Measurements from ENCODE around the gene TIMP3.

The TIMP3 gene

GRCh38 chr22:32809786-32810554 lies 8.5 kb downstream of the TIMP3 start:
- DNase-seq, result no peak

- DNase-seq, result no peak
Observed at GRCh38 chr22:32810555-32811133, 9.1 kb downstream of the TIMP3 start.

DNA sequence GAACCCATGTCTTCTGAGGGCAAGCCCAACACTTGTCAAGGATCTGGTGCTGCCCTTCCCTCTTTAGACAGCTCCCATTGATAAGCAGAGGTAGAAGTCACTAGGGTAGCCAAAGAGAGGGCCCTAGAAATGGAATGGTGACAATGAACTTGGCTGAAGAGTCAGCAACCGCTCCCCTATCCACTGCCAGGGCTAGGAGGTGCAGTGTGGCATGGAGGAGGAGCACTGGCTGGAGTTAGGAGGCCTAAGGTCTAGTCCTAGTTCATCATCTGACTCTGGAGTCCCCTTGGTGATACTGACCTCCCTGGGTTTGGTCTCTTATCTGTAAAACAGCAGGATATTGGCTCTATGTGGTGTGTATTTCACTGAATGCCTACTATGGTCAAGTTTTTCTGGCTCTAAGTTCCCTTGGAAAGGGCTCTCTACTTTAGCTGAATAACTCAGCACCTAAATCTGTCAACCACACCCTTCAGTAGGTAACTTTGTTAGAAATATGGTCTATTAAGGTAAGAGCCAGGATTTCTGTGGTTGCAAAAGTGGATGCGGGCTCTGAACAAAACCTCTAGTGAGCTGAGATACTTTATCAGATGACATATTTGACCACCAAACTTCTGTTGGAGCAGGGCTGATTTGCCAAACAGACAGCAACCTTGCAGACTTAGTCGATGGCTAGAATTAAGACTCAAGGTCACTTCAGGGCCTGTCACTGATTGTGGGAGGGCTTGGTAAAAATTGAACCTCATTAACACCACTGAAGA lies 10.5 kb downstream of the TIMP3 start:
- DNase-seq, result no peak

DNA sequence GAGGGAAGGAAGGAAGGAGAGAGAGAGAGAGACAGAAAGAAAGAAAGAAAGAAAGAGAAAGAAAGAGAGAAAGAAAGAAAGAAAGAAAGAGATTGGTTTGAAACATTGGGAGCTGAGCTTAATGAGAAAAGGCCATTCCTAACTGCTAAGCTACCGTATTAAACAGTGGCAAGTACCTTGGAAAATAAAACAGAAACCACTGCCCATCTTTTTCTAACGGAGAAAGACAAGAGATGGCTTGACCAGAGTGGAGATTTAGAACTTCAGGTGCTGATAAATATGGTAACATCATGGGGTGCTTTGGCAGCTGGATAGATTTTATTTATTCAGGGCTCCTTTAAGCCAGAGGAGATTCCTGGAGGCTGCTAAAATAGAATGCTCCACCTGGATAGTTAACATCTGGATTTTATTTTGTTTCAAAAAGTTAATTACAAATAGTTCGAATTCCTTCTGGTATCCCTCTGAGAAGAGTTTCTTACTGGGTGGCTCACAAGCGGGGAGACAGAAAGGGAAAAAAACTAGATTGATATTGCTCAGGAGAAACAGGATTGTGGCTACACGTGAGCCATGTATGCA lies 12.9 kb downstream of the TIMP3 start:
- DNase-seq, result no peak

GRCh38 chr22:32815059-32815458 lies 13.6 kb downstream of the TIMP3 start:
- no peak for DNase-seq

DNA sequence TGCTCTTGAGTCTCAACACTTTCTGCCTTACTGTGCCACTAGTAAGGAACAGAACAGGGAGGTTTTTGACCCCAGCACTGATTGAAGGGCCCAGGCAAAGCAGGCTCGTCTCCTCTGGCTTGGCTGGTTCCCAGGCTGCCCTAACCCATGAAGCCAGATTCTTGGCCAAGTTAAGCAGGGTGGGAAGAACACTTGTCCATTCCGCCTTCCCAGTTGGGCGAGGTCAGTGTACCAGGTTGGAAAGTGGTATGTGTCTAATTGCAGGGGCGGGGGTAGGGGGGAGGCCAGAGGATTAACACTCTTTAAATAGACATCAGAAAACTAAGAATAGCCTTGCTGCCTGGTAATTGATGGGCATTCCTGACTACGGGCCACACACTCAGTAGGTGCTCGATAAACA lies 14.4 kb downstream of the TIMP3 start:
- no peak for DNase-seq

- no peak for DNase-seq
Observed at GRCh38 chr22:32817137-32817730, 15.7 kb downstream of the TIMP3 start.

- DNase-seq, result no peak
Observed at GRCh38 chr22:32818446-32819115, 17.1 kb downstream of the TIMP3 start.

DNA sequence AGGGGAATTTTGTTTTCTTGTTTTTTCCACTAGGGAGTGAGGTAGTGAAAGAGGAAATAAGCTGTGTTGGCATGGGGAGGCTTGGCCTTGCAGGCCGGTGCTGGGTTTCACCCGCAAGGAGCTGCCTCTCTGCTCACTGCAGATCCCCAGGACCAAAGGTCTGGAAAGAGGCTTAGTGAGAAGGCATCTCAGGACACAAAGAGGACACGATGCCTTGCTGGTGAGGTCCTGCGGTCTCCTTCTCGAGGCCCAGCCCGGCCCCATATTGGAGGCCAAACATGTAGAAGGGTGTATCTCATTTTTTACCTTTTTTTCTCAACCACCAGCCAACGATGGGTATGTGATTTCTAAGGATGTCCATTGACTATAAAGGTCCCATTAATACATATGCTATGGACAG lies 17.6 kb downstream of the TIMP3 start:
- no peak for DNase-seq

GRCh38 chr22:32820131-32821119 lies 18.9 kb downstream of the TIMP3 start:
- DNase-seq, result no peak

- no peak for DNase-seq
Observed at GRCh38 chr22:32822179-32822877, 20.8 kb downstream of the TIMP3 start.

GRCh38 chr22:32823024-32823730 lies 21.7 kb downstream of the TIMP3 start:
- no peak for DNase-seq

GRCh38 chr22:32824531-32825312 lies 23.2 kb downstream of the TIMP3 start:
- DNase-seq, result no peak

DNA sequence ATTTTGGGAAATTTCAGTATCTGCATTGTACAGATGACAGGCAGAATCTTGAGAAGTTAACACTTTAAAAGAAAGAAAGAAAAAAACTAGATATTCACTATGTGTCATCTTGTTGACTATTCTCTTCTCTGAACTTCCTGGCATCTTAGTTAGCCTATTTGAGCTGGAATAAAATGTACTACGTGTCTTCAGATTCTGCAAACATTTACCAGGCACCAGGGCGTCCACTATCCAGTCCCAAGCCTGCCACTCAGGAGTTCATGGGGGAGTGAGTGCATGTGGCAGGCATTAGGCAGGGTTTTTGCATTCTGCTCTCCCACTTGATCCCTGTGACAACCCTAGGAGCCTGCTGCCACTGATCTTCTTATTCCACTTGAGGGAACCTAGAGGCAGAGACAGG lies 25.0 kb downstream of the TIMP3 start:
- DNase-seq, result no peak

DNA sequence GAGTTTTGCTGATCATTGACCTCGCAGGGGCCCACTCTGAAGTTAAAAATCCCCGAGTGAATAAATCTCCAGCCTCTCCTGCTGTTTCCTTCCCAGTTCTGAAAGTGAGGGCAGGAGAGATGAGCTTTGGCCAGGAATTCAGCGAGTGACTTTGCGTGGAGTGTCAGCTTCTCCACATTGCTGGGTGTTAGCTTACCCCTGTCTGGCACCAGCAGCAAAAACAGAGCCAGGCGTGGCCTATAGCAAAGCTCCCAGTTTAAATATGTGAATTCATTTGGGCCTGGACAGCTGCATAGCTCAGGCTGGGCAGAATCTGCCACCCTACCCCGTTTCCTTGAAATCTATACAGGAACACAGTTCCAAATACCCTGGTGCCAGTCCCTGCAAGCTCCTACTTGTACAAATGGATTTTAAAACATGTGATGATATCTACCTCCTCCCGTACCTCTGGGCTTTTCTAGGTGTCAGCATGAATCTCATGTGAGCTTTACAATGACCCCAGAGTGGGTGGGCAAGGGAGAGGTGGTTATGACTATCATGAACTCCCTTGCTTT lies 25.6 kb downstream of the TIMP3 start:
- no peak for DNase-seq

DNA sequence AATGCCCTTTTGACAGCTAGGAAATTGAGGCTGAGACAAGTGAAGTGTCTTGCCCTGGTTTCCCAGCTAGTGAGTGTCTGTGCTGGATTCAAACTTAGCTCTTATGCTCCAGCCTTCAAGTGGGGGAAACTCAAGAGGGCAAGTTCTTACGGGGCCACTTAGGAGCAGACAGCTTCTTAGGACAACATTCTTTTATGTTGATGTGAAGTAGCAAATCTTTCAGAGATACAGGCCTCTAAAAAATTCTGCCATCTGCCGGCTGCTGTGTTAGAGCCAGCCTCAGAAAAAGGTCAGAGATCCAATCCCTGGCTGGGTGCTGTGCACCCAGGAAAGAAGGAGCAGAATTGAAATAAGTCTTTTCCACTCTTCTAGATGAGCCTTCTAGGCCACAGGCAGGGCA lies 26.6 kb downstream of the TIMP3 start:
- DNase-seq, result no peak

GRCh38 chr22:32828561-32828960 lies 27.1 kb downstream of the TIMP3 start:
- no peak for DNase-seq

GRCh38 chr22:32829451-32829851 lies 27.9 kb downstream of the TIMP3 start:
- no peak for DNase-seq

DNA sequence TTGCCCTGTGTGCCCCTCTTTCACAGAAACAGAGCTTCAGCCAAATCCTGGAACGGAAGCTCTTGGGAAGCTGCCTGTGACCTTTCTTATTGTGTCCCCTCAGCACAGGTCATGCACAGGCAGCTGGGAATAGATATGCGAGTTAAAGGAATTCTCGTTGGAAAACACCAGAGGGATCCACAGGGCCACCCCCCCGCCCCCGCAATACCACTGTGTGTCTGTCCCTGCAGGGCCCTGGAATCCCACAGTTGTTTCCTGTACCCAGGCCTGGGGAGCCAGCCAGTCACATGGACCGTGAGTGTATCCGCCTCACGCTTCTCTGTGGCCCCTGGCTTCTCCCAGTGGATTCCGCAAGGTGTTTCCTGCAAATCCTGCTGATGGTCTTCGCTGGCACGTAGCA lies 29.0 kb downstream of the TIMP3 start:
- no peak for DNase-seq

Data from NCI-H2171 (cell line).